A549 (cell line): ENCODE results near the gene NUDCD3.

Experiments used
- CBX2 ChIP-seq: fragments of 200-600 bp; sonication (generic); IDR thresholded peaks from 2 replicates; pipeline ENCODE4 v1.6.1; 2016; ENCODE audit warnings: low read depth, mild to moderate bottlenecking, borderline replicate concordance
- CEBPB ChIP-seq, 2 experiments: fragments of >200 bp in 1 of 2; sonication (Bioruptor Twin) in 1 of 2; formaldehyde crosslinking in 1 of 2; IDR thresholded peaks; 2 replicates each; pipeline ENCODE4 v1.6.1; 2012 to 2016
- CTCF ChIP-seq: fragments of >200 bp; sonication (Bioruptor Twin); formaldehyde crosslinking; IDR thresholded peaks from 3 replicates; pipeline ENCODE4 v1.5.1; 2016
- EHMT2 ChIP-seq: fragments of 200-600 bp; sonication (generic); IDR thresholded peaks from 2 replicates; pipeline ENCODE4 v1.6.1; 2016; ENCODE audit warnings: antibody characterized with exemption, low read depth, mild to moderate bottlenecking, moderate library complexity
- EP300 ChIP-seq, 2 experiments: fragments of >200 bp; sonication (Bioruptor Twin); formaldehyde crosslinking; IDR thresholded peaks; 2 replicates in 1 of 2; 3 replicates in 1 of 2; pipeline ENCODE4 v1.6.1; 2016 to 2017
- FOSL2 ChIP-seq, 2 experiments: fragments of 450-650 bp in 1 of 2; fragments of >200 bp in 1 of 2; sonication (Bioruptor Twin) in 1 of 2; formaldehyde crosslinking; IDR thresholded peaks; 2 replicates each; pipeline versions ENCODE4 v1.5.0 to v1.6.1; 2016 to 2020; ENCODE audit warnings: mild to moderate bottlenecking in 1 of 2, moderate library complexity in 1 of 2
- GATA3 ChIP-seq: IDR thresholded peaks from 2 replicates; pipeline ENCODE4 v1.6.1; 2012; ENCODE audit warnings: borderline replicate concordance
- POLR2A ChIP-seq: IDR thresholded peaks from 2 replicates; pipeline ENCODE4 v1.6.1; 2012; ENCODE audit warnings: mild to moderate bottlenecking, low read length
- POLR2AphosphoS2 ChIP-seq: conservative IDR thresholded peaks from 2 replicates; pipeline ENCODE4 v1.6.1; 2012; ENCODE audit warnings: low read length, improper control_type of control experiment, inconsistent platforms
- RAD21 ChIP-seq, 2 experiments: fragments of >200 bp in 1 of 2; sonication (Bioruptor Twin) in 1 of 2; formaldehyde crosslinking in 1 of 2; IDR thresholded peaks in 1 of 2; conservative IDR thresholded peaks in 1 of 2; 2 replicates in 1 of 2; 3 replicates in 1 of 2; pipeline ENCODE4 v1.6.1; 2012 to 2018; ENCODE audit warnings: inconsistent platforms in 1 of 2
- RNF2 ChIP-seq: fragments of 200-600 bp; sonication (generic); IDR thresholded peaks from 2 replicates; pipeline ENCODE4 v1.6.1; 2016; ENCODE audit warnings: low read depth, mild to moderate bottlenecking, antibody characterized with exemption, moderate library complexity, borderline replicate concordance
- TF ChIP-seq, protein P1 (sequence below): fragments of 450-650 bp; IDR thresholded peaks from 2 replicates; pipeline ENCODE4 v1.6.1; 2014; ENCODE audit warnings: antibody characterized with exemption
- TF ChIP-seq, protein P2 (sequence below): fragments of >200 bp; sonication (Bioruptor Twin); formaldehyde crosslinking; IDR thresholded peaks from 3 replicates; pipeline ENCODE4 v1.6.1; 2016
- TF ChIP-seq, protein P3 (sequence below): fragments of 150-350 bp; IDR thresholded peaks from 2 replicates; pipeline ENCODE4 v1.6.1; 2014; ENCODE audit warnings: low read depth, mild to moderate bottlenecking, low read length

GRCh38 chr7:44335184-44335583 is 155.3 kb downstream of the NUDCD3 start:
- no peak for TF ChIP-seq EP300 (IDR thresholded peaks at IDR 0.05)
- no peak for TF ChIP-seq CTCF
- no peak for TF ChIP-seq RNF2
- no peak for TF ChIP-seq FOSL2 (IDR thresholded peaks at IDR 0.05)
- TF ChIP-seq FOSL2 (CRISPR knock-in tag; IDR thresholded peaks at IDR 0.05) = no peak
- no peak for TF ChIP-seq EHMT2
- no peak for TF ChIP-seq CEBPB (IDR thresholded peaks at IDR 0.05)
- TF ChIP-seq, protein P1, sequence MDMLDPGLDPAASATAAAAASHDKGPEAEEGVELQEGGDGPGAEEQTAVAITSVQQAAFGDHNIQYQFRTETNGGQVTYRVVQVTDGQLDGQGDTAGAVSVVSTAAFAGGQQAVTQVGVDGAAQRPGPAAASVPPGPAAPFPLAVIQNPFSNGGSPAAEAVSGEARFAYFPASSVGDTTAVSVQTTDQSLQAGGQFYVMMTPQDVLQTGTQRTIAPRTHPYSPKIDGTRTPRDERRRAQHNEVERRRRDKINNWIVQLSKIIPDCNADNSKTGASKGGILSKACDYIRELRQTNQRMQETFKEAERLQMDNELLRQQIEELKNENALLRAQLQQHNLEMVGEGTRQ = no peak
- TF ChIP-seq RAD21 (conservative IDR thresholded peaks at IDR 0.05 in 1 of 2, IDR thresholded peaks at IDR 0.05 in 1 of 2) = no peak
- no peak for TF ChIP-seq POLR2A
- TF ChIP-seq GATA3 = no peak
- TF ChIP-seq POLR2AphosphoS2 = no peak
- TF ChIP-seq CBX2 = no peak
- TF ChIP-seq, protein P2, sequence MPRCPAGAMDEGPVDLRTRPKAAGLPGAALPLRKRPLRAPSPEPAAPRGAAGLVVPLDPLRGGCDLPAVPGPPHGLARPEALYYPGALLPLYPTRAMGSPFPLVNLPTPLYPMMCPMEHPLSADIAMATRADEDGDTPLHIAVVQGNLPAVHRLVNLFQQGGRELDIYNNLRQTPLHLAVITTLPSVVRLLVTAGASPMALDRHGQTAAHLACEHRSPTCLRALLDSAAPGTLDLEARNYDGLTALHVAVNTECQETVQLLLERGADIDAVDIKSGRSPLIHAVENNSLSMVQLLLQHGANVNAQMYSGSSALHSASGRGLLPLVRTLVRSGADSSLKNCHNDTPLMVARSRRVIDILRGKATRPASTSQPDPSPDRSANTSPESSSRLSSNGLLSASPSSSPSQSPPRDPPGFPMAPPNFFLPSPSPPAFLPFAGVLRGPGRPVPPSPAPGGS = no peak
- TF ChIP-seq, protein P3, sequence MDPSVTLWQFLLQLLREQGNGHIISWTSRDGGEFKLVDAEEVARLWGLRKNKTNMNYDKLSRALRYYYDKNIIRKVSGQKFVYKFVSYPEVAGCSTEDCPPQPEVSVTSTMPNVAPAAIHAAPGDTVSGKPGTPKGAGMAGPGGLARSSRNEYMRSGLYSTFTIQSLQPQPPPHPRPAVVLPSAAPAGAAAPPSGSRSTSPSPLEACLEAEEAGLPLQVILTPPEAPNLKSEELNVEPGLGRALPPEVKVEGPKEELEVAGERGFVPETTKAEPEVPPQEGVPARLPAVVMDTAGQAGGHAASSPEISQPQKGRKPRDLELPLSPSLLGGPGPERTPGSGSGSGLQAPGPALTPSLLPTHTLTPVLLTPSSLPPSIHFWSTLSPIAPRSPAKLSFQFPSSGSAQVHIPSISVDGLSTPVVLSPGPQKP = no peak
